HepG2 (cell line): Measurements from ENCODE around the gene HNRNPA2B1.

Experiments used
- CBX5 ChIP-seq: sonication (generic); formaldehyde crosslinking; IDR thresholded peaks from 2 replicates; pipeline ENCODE4 v1.4.0; 2020; ENCODE audit warnings: missing genetic modification reagents, borderline replicate concordance
- NR1H2 ChIP-seq: sonication (generic); formaldehyde crosslinking; IDR thresholded peaks from 2 replicates; pipeline ENCODE4 v1.8.1; 2022; ENCODE audit warnings: low read depth, missing genetic modification reagents, borderline replicate concordance
- RELA ChIP-seq: sonication (generic); formaldehyde crosslinking; IDR thresholded peaks from 2 replicates; pipeline ENCODE4 v1.4.0; 2020; ENCODE audit warnings: missing genetic modification reagents
- ZNF138 ChIP-seq: sonication (generic); formaldehyde crosslinking; IDR thresholded peaks from 2 replicates; pipeline ENCODE4 v1.5.0; 2020; ENCODE audit warnings: mild to moderate bottlenecking, low read depth, missing genetic modification reagents
- TF ChIP-seq, protein P1 (sequence below), 2 experiments: sonication (generic) in 1 of 2; formaldehyde crosslinking in 1 of 2; IDR thresholded peaks; 2 replicates each; pipeline versions ENCODE4 v1.5.1 to v1.6.1; 2011 to 2020; ENCODE audit warnings: borderline replicate concordance in 1 of 2, low read depth in 1 of 2, low read length in 1 of 2, mild to moderate bottlenecking in 1 of 2, missing genetic modification reagents in 1 of 2, moderate library complexity in 1 of 2

DNA sequence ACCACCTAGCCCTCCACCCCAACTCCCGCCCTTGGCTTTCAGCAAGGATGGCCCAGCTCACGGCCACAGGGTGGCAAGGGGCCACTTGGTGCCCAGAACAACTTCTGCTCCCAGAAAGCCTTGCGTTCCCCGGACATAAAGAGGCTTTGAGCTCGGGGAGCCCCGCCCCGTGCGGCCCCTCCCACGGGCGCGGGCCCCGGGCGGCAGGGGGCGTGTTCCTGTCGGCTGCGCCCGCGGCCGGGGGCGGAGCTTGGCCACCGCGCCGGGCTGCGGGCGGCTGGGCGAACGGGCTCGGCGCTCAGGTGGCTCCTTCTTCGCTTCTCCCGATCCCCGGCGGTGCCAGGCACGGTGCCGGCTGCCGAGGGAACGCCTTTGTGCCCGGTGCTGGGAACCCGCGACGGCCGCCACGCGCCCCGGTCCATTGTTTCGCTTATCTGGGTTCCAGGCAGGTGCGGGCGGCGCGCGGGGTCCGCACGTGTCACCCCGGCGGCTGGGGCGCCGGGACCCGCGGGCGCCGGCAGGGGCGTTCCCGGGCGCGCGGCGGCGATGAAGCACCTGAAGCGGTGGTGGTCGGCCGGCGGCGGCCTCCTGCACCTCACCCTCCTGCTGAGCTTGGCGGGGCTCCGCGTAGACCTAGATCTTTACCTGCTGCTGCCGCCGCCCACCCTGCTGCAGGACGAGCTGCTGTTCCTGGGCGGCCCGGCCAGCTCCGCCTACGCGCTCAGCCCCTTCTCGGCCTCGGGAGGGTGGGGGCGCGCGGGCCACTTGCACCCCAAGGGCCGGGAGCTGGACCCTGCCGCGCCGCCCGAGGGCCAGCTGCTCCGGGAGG lies 48.4 kb downstream of the HNRNPA2B1 start, which contains the start of gene NFE2L3:
- TF ChIP-seq CBX5 (no peak), ZNF138 (CRISPR knock-in tag) (no peak), NR1H2 (CRISPR knock-in tag) (no peak), RELA (CRISPR knock-in tag) (no peak)
- TF ChIP-seq, protein P1, sequence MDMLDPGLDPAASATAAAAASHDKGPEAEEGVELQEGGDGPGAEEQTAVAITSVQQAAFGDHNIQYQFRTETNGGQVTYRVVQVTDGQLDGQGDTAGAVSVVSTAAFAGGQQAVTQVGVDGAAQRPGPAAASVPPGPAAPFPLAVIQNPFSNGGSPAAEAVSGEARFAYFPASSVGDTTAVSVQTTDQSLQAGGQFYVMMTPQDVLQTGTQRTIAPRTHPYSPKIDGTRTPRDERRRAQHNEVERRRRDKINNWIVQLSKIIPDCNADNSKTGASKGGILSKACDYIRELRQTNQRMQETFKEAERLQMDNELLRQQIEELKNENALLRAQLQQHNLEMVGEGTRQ (IDR thresholded peaks at IDR 0.05; ENCODE audit: low read depth, low read length), result no peak
- TF ChIP-seq, protein P1 (CRISPR knock-in tag; IDR thresholded peaks at IDR 0.05; ENCODE audit: borderline replicate concordance), result no peak
